Heart left ventricle (tissue), 16 donors: Measurements from ENCODE around the gene NPHS1. TPM values are rescaled to one million over a fixed set of nuclear protein-coding genes. Genes with fewer than 3 reads are reported as not detected.

Source experiments
- ATAC-seq, 4 donors: fragments of 200-7000 bp; cut with Tn5 transposase; one replicate each; pipeline ENCODE4 v1.9.1; 2020 to 2022; ENCODE audit warnings: moderate library complexity in 4 of 4, mild to moderate bottlenecking in 3 of 4, moderate number of reproducible peaks in 1 of 4
- DNase-seq, 5 donors: peaks; one replicate each; pipeline ENCODE4 v3.0.0-alpha.2; 2020
- H3K27ac ChIP-seq, 12 donors: fragments of 200-600 bp; sonication (generic) in 4 of 12; one replicate each; pipeline versions ENCODE4 v1.5.0 to v1.8.0; 2016 to 2022; ENCODE audit warnings: mild to moderate bottlenecking in 2 of 12
- H3K27me3 ChIP-seq, 9 donors: fragments of 200-600 bp; sonication (generic) in 2 of 9; one replicate each; pipeline versions ENCODE4 v1.5.1 to v1.8.0; 2016 to 2022; ENCODE audit warnings: mild to moderate bottlenecking in 3 of 9
- H3K36me3 ChIP-seq, 9 donors: fragments of 200-600 bp; sonication (generic) in 2 of 9; one replicate each; pipeline versions ENCODE4 v1.5.0 to v1.8.0; 2018 to 2022; ENCODE audit warnings: mild to moderate bottlenecking in 2 of 9
- H3K4me1 ChIP-seq, 12 donors: fragments of 200-600 bp; sonication (generic) in 4 of 12; one replicate each; pipeline versions ENCODE4 v1.5.0 to v1.8.0; 2016 to 2022; ENCODE audit warnings: mild to moderate bottlenecking in 3 of 12
- H3K4me3 ChIP-seq, 12 donors: fragments of 200-600 bp; sonication (generic) in 4 of 12; one replicate each; pipeline versions ENCODE4 v1.5.0 to v1.8.0; 2017 to 2022; ENCODE audit warnings: mild to moderate bottlenecking in 9 of 12, moderate library complexity in 4 of 12
- H3K9me3 ChIP-seq, 12 donors: fragments of 200-600 bp; sonication (generic) in 4 of 12; one replicate each; pipeline versions ENCODE4 v1.5.0 to v1.8.0; 2016 to 2022; ENCODE audit warnings: mild to moderate bottlenecking in 1 of 12
- POLR2A ChIP-seq, 2 donors: fragments of 450-650 bp; IDR thresholded peaks; one replicate each; pipeline ENCODE4 v1.6.1; 2017; ENCODE audit warnings: antibody characterized with exemption in 2 of 2, mild to moderate bottlenecking in 2 of 2, moderate library complexity in 2 of 2
- WGBS, 4 donors: extraction: QIAGEN DNeasy Blood & Tissue Kit in 2 of 4; methylation state at CpG; one replicate each; pipeline versions ENCODE4 v1.1.5 to v1.1.7; 2013 to 2018; 5-methylcytosine and 5-hydroxymethylcytosine counted together
- intact Hi-C, 10 donors: fragments of 100-400 bp; cut with DNase I; formaldehyde crosslinking; loops; one replicate each; pipeline versions ENCODE4 v1.11.1 to v1.14.2; 2022
- polyA plus RNA-seq, 2 donors: library from polyadenylated mRNA; stranded (reverse); fragments of 200-250 nt; gene quantifications; one replicate each; pipeline ENCODE4 v1.2.3, GENCODE V29; 2013
- total RNA-seq, 9 donors: library from RNA; depleted of rRNA in 2 of 9; stranded (reverse); fragments of >200 nt in 2 of 9; fragmentation: NEBNext Ultra II Directional in 3 of 9; extraction: Animal tissue kit (Norgen Biotek cat#: 25700) in 3 of 9; gene quantifications; one replicate each; pipeline versions ENCODE4 v1.1.0 to v1.2.4, GENCODE V29; 2016 to 2023
- TF ChIP-seq, protein P1 (sequence below), 12 donors: fragments of 200-600 bp; sonication (generic) in 4 of 12; IDR thresholded peaks; one replicate each; pipeline versions ENCODE4 v1.5.0 to v1.8.0; 2018 to 2022; ENCODE audit warnings: antibody characterized with exemption in 12 of 12, mild to moderate bottlenecking in 5 of 12
- donor health status: ischemic (EF 13 %, LVEDD 7.1; RV severe dilation, severe dysfunction).
- donor health status: healthy with polysubstance abuse.
- donor health status: DM: no; HTN: yes; CAD: no.
- donor health status: DM: no; HTN: no; CAD: no.
- donor health status: ischemic (EF 25% LVEDD 6.9; RV normal size, moderate dysfunction).
- donor health status: ischemic (EF 25% LVEDD 5.7; RV mildly dilated, moderate dysfunction).
- donor health status: healthy.
- donor health status: DM: yes; HTN: yes; CAD: no.
- donor health status: ischemic (EF 35%, LVEDD 5.7; RV mildly dilated, moderate dysfunction).
- donor health status: nonischemic (EF 11% LVEDD 7.7; RV severe dilation, severe dysfunction).
- donor health status: DM: yes; HTN: yes; CAD: no.
- donor health status: PGD.
- donor health status: ischemic (EF 29% LVEDD 5.4; RV normal size, mild dysfunction).
- donor health status: nonischemic (EF 23%, LVEDD 6.1; RV moderate dilation, normal function).

NPHS1 gene
- total and polyA plus RNA-seq, 11 donors = 1.0 TPM; not detected in 10

DNA sequence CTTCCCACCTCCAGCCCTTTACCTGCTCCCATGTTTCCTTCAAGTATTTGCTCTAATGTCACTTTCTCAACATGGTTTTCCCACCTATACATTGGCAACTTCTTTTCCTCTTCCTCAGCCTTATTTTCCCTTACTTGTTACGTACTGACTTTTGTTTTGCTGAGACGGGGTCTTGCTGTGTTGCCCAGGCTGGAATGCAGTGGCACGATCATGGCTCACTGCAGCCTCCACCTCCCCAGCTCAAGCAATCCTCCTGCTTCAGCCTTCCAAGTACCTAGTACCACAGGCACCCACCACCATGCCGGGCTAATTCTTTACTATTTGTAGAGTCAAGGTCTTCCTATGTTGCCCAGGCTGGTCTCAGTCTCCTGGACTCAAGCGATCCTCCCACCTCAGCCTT lies 44.7 kb downstream of the NPHS1 start:
- TF ChIP-seq, protein P1, sequence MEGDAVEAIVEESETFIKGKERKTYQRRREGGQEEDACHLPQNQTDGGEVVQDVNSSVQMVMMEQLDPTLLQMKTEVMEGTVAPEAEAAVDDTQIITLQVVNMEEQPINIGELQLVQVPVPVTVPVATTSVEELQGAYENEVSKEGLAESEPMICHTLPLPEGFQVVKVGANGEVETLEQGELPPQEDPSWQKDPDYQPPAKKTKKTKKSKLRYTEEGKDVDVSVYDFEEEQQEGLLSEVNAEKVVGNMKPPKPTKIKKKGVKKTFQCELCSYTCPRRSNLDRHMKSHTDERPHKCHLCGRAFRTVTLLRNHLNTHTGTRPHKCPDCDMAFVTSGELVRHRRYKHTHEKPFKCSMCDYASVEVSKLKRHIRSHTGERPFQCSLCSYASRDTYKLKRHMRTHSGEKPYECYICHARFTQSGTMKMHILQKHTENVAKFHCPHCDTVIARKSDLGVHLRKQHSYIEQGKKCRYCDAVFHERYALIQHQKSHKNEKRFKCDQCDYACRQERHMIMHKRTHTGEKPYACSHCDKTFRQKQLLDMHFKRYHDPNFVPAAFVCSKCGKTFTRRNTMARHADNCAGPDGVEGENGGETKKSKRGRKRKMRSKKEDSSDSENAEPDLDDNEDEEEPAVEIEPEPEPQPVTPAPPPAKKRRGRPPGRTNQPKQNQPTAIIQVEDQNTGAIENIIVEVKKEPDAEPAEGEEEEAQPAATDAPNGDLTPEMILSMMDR (IDR thresholded peaks at IDR 0.05) = no peak
- no peak for TF ChIP-seq POLR2A (IDR thresholded peaks at IDR 0.05)
- DNase-seq = no peak
- WGBS, 4 donors = 81 to 92% (median 88%) methylated on average over 5 of the region's 5 CpGs
- Histone ChIP-seq H3K9me3 (no peaks in the 10 kb centered on the region), H3K4me1 (no peaks in the 10 kb centered on the region), H3K36me3 (no peaks in the 10 kb centered on the region), H3K4me3 (no peak overlapping the region), H3K27me3 (peaks cover 0 to 36% (median 0%) of the 10 kb centered on the region in 9 donors), H3K27ac (no peak overlapping the region)
- intact Hi-C loops = no loop called here
- ATAC-seq = no peak

DNA sequence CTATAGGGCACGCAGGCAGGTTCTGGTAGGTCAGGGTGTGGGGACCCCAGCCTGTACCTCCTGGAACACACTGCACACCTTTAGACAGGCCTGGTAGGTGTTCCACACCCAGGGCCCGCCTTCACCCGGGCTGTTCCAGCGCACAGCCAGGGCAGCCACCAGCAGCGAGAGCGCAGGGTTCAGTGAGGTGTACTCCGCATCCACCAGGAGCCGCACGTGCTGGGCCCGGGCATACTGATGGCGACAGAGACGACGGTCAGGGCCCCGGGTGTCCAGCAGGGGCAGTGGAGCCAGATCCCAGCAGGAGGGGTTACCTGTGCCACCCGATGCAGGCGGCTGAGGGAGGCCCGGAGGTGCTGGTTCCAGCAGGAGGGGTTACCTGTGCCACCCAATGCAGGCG lies 45.7 kb downstream of the NPHS1 start:
- 70 to 85% (median 82%) methylated on average over 11 to 18 of the region's 18 CpGs for WGBS, 4 donors
- DNase-seq (no peak), ATAC-seq (no peak)
- Histone ChIP-seq H3K4me1 (no peaks in the 10 kb centered on the region), H3K27me3 (peaks cover 0 to 33% (median 0%) of the 10 kb centered on the region in 9 donors), H3K36me3 (no peaks in the 10 kb centered on the region), H3K9me3 (peaks cover 0 to 2% (median 0%) of the 10 kb centered on the region in 12 donors), H3K4me3 (no peak overlapping the region), H3K27ac (no peak overlapping the region)
- no peak for TF ChIP-seq POLR2A (IDR thresholded peaks at IDR 0.05)
- TF ChIP-seq, protein P1 (IDR thresholded peaks at IDR 0.05) = no peak
- intact Hi-C loops = no loop called here

DNA sequence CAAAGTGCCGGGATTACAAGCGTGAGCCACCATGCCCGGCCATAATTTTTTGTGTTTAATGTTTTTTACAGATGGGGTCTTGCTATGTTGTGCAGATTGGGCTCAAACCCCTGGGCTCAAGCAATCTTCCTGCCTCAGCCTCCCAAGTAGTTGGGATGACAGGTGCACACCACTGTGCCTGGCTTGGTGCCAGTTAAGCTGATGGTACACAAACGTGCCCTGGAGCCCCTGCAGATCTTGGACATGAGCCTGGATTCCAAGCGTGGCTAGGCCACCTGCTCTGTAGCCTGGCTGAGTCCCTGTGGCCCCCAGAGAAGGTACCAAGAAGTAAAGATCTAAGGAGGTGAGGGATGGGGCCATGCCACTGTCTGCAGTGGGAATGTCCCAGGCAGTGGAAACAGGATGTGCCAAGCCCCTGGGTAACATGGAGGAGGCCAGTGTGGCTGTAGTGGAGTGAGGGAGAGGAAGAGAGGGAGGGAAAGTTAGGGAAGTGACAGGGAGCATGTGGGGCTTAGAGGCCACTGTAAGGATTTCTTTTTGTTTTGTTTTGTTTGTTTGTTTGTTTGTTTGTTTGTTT lies 46.7 kb downstream of the NPHS1 start:
- H3K4me1 ChIP-seq = no peaks in the 10 kb centered on the region
- peaks cover 0 to 37% (median 0%) of the 10 kb centered on the region in 9 donors for H3K27me3 ChIP-seq
- no peaks in the 10 kb centered on the region for H3K36me3 ChIP-seq
- TF ChIP-seq POLR2A (IDR thresholded peaks at IDR 0.05) = no peak
- TF ChIP-seq, protein P1 (IDR thresholded peaks at IDR 0.05) = no peak
- ATAC-seq (no peak), DNase-seq (no peak)
- peaks cover 0 to 4% (median 0%) of the 10 kb centered on the region in 12 donors for H3K9me3 ChIP-seq
- H3K27ac ChIP-seq = no peak overlapping the region
- 60 to 73% (median 62%) methylated on average over 5 of the region's 5 CpGs for WGBS, 4 donors
- no peak overlapping the region for H3K4me3 ChIP-seq
- intact Hi-C loops = no loop called here

DNA sequence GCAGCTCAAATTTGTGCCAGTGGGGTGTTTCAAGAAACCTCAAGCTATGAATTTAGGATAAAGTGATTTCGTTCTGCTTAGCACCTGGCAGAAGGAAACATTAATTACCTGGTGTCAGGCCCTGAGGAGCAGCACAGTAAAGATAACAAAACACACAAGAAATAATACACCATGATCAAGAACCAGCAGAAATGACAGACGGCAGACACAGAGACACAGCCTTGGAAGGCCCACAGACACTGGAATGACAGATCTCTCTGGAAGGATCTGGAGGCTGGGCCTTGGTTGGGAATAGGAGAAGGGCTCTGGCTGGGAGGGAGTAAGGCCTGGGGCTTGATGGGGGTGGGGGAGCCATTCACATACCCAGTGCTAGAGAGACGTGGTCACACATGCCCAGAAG lies 50.5 kb downstream of the NPHS1 start:
- 48 to 65% (median 62%) methylated on average over 3 of the region's 3 CpGs for WGBS, 4 donors
- ATAC-seq = no peak
- DNase-seq = no peak
- Histone ChIP-seq H3K27me3 (peaks cover 3 to 68% (median 16%) of the 10 kb centered on the region in 9 donors), H3K9me3 (peaks cover 0 to 4% (median 0%) of the 10 kb centered on the region in 12 donors), H3K4me1 (peaks cover 0 to 7% (median 0%) of the 10 kb centered on the region in 12 donors), H3K4me3 (no peak overlapping the region), H3K27ac (no peak overlapping the region), H3K36me3 (no peaks in the 10 kb centered on the region)
- TF ChIP-seq, protein P1 (IDR thresholded peaks at IDR 0.05) = no peak
- TF ChIP-seq POLR2A (IDR thresholded peaks at IDR 0.05) = no peak
- intact Hi-C loops = no loop called here
